T-helper 2 cell treated with Interferon-gamma antibody and Interleukin-4, amounts not matched to agents 5 μg/mL and 100 μg/mL, for 36 hours (primary cell): ENCODE results near the gene RANBP3.

Source experiments
- DNase-seq: peaks from one replicate; pipeline ENCODE4 v3.0.0; 2021; ENCODE audit warnings: low spot score
- H3K27ac Mint-ChIP-seq: one replicate; pipeline ENCODE4 v1.8.0; 2021; ENCODE audit warnings: mild to moderate bottlenecking, mixed read lengths
- H3K27me3 Mint-ChIP-seq: one replicate; pipeline ENCODE4 v1.8.0; 2021; ENCODE audit warnings: low read depth, mixed read lengths
- H3K36me3 Mint-ChIP-seq: one replicate; pipeline ENCODE4 v1.8.0; 2021; ENCODE audit warnings: low read depth, mixed read lengths
- H3K4me1 Mint-ChIP-seq: one replicate; pipeline ENCODE4 v1.8.0; 2021; ENCODE audit warnings: low read depth, mixed read lengths
- H3K4me3 Mint-ChIP-seq: one replicate; pipeline ENCODE4 v1.8.0; 2022; ENCODE audit warnings: mild to moderate bottlenecking, moderate library complexity, mixed read lengths
- H3K9me3 Mint-ChIP-seq: one replicate; pipeline ENCODE4 v1.8.0; 2021; ENCODE audit warnings: mixed read lengths

Gene RANBP3

GRCh38 chr19:5997371-5997770 is 19.4 kb upstream of the RANBP3 start:
- no peaks in the 10 kb centered on the region for H3K9me3 Mint-ChIP-seq
- no peak overlapping the region for H3K27ac Mint-ChIP-seq
- no peaks in the 10 kb centered on the region for H3K4me1 Mint-ChIP-seq
- DNase-seq, result no peak
- no peaks in the 10 kb centered on the region for H3K27me3 Mint-ChIP-seq
- H3K4me3 Mint-ChIP-seq, result no peak overlapping the region
- H3K36me3 Mint-ChIP-seq, result peaks cover 10% of the 10 kb centered on the region

GRCh38 chr19:5996623-5997320 is 18.8 kb upstream of the RANBP3 start:
- Mint-ChIP-seq H3K27ac (no peak overlapping the region), H3K9me3 (no peaks in the 10 kb centered on the region), H3K4me1 (no peaks in the 10 kb centered on the region), H3K36me3 (peaks cover 10% of the 10 kb centered on the region), H3K27me3 (no peaks in the 10 kb centered on the region), H3K4me3 (no peak overlapping the region)
- no peak for DNase-seq

GRCh38 chr19:5996102-5996501 is 18.2 kb upstream of the RANBP3 start:
- Mint-ChIP-seq H3K4me1 (no peaks in the 10 kb centered on the region), H3K9me3 (no peaks in the 10 kb centered on the region), H3K27me3 (no peaks in the 10 kb centered on the region), H3K4me3 (no peak overlapping the region), H3K27ac (no peak overlapping the region), H3K36me3 (peaks cover 9% of the 10 kb centered on the region)
- DNase-seq, result no peak

GRCh38 chr19:5995606-5996005 is 17.7 kb upstream of the RANBP3 start:
- Mint-ChIP-seq H3K4me3 (no peak overlapping the region), H3K27me3 (no peaks in the 10 kb centered on the region), H3K36me3 (peaks cover 5% of the 10 kb centered on the region), H3K9me3 (no peaks in the 10 kb centered on the region), H3K4me1 (no peaks in the 10 kb centered on the region), H3K27ac (no peak overlapping the region)
- DNase-seq, result no peak

- Mint-ChIP-seq H3K4me3 (no peak overlapping the region), H3K9me3 (no peaks in the 10 kb centered on the region), H3K36me3 (peaks cover 2% of the 10 kb centered on the region), H3K27me3 (no peaks in the 10 kb centered on the region), H3K4me1 (peaks cover 3% of the 10 kb centered on the region), H3K27ac (no peak overlapping the region)
- DNase-seq, result no peak
These were observed 16.6 kb upstream of the RANBP3 start for GRCh38 chr19:5994405-5995165.

GRCh38 chr19:5993648-5994358 is 15.9 kb upstream of the RANBP3 start:
- Mint-ChIP-seq H3K4me1 (peaks cover 3% of the 10 kb centered on the region), H3K9me3 (no peaks in the 10 kb centered on the region), H3K27ac (no peak overlapping the region), H3K36me3 (no peaks in the 10 kb centered on the region), H3K27me3 (no peaks in the 10 kb centered on the region), H3K4me3 (no peak overlapping the region)
- DNase-seq, result no peak

- Mint-ChIP-seq H3K9me3 (no peaks in the 10 kb centered on the region), H3K4me1 (peaks cover 7% of the 10 kb centered on the region), H3K27ac (no peak overlapping the region), H3K36me3 (no peaks in the 10 kb centered on the region), H3K27me3 (no peaks in the 10 kb centered on the region), H3K4me3 (no peak overlapping the region)
- no peak for DNase-seq
These were observed 15.3 kb upstream of the RANBP3 start for GRCh38 chr19:5993201-5993600.

GRCh38 chr19:5992756-5993155 is 14.8 kb upstream of the RANBP3 start:
- Mint-ChIP-seq H3K4me3 (no peak overlapping the region), H3K36me3 (no peaks in the 10 kb centered on the region), H3K9me3 (no peaks in the 10 kb centered on the region), H3K27ac (no peak overlapping the region), H3K4me1 (peaks cover 7% of the 10 kb centered on the region), H3K27me3 (no peaks in the 10 kb centered on the region)
- DNase-seq, result no peak

GRCh38 chr19:5991244-5991838 is 13.4 kb upstream of the RANBP3 start:
- Mint-ChIP-seq H3K4me1 (peaks cover 15% of the 10 kb centered on the region), H3K27me3 (no peaks in the 10 kb centered on the region), H3K9me3 (no peaks in the 10 kb centered on the region), H3K36me3 (no peaks in the 10 kb centered on the region), H3K4me3 (no peak overlapping the region), H3K27ac (no peak overlapping the region)
- no peak for DNase-seq

- H3K36me3 Mint-ChIP-seq, result no peaks in the 10 kb centered on the region
- peak overlapping the region; percentile 61 for H3K4me3 Mint-ChIP-seq
- H3K4me1 Mint-ChIP-seq, result peaks cover 16% of the 10 kb centered on the region
- no peak for DNase-seq
- peak overlapping the region; percentile 63 for H3K27ac Mint-ChIP-seq
- no peaks in the 10 kb centered on the region for H3K27me3 Mint-ChIP-seq
- H3K9me3 Mint-ChIP-seq, result no peaks in the 10 kb centered on the region
These were observed 12.4 kb upstream of the RANBP3 start for GRCh38 chr19:5990289-5990797.

GRCh38 chr19:5989388-5990074 is 11.6 kb upstream of the RANBP3 start:
- no peaks in the 10 kb centered on the region for H3K27me3 Mint-ChIP-seq
- H3K9me3 Mint-ChIP-seq, result no peaks in the 10 kb centered on the region
- no peak for DNase-seq
- H3K27ac Mint-ChIP-seq, result no peak overlapping the region
- no peaks in the 10 kb centered on the region for H3K36me3 Mint-ChIP-seq
- H3K4me1 Mint-ChIP-seq, result peaks cover 24% of the 10 kb centered on the region
- no peak overlapping the region for H3K4me3 Mint-ChIP-seq

- Mint-ChIP-seq H3K36me3 (no peaks in the 10 kb centered on the region), H3K4me3 (peak overlapping the region; percentile 26), H3K4me1 (peaks cover 29% of the 10 kb centered on the region), H3K9me3 (no peaks in the 10 kb centered on the region), H3K27ac (peak overlapping the region; percentile 27), H3K27me3 (no peaks in the 10 kb centered on the region)
- no peak for DNase-seq
These were observed 10.8 kb upstream of the RANBP3 start for GRCh38 chr19:5988517-5989387.
